PFSK-1 (cell line): ENCODE data around the gene ABHD15.

Experiments used
- FOXP2 ChIP-seq: optimal IDR thresholded peaks from 2 replicates; pipeline ENCODE3; 2011; ENCODE audit warnings: borderline replicate concordance, control low read depth, inconsistent platforms; ENCODE audit not compliant: insufficient read depth; ENCODE audit errors: extremely low read length, extremely low read depth
- POLR2AphosphoS5 ChIP-seq: IDR thresholded peaks from 2 replicates; pipeline ENCODE4 v1.6.1; 2012; ENCODE audit warnings: low read depth, mild to moderate bottlenecking, control low read depth, low read length, moderate library complexity
- SIN3A ChIP-seq: IDR thresholded peaks from 2 replicates; pipeline ENCODE4 v1.6.1; 2012; ENCODE audit warnings: mild to moderate bottlenecking, low read length, moderate library complexity, borderline replicate concordance; ENCODE audit not compliant: insufficient read depth
- TAF1 ChIP-seq: IDR thresholded peaks from 2 replicates; pipeline ENCODE4 v1.6.1; 2012; ENCODE audit warnings: low read length, control low read depth, borderline replicate concordance; ENCODE audit not compliant: insufficient read depth
- TF ChIP-seq, protein P1 (sequence below), 2 experiments: IDR thresholded peaks; 2 replicates each; pipeline versions ENCODE4 v1.6.1 to v1.8.0; 2011 to 2012; ENCODE audit warnings: low read depth in 2 of 2, low read length in 2 of 2, control low read depth in 1 of 2, inconsistent platforms in 1 of 2, mild to moderate bottlenecking in 1 of 2, moderate library complexity in 1 of 2; ENCODE audit not compliant: insufficient read depth in 1 of 2

Gene ABHD15

DNA sequence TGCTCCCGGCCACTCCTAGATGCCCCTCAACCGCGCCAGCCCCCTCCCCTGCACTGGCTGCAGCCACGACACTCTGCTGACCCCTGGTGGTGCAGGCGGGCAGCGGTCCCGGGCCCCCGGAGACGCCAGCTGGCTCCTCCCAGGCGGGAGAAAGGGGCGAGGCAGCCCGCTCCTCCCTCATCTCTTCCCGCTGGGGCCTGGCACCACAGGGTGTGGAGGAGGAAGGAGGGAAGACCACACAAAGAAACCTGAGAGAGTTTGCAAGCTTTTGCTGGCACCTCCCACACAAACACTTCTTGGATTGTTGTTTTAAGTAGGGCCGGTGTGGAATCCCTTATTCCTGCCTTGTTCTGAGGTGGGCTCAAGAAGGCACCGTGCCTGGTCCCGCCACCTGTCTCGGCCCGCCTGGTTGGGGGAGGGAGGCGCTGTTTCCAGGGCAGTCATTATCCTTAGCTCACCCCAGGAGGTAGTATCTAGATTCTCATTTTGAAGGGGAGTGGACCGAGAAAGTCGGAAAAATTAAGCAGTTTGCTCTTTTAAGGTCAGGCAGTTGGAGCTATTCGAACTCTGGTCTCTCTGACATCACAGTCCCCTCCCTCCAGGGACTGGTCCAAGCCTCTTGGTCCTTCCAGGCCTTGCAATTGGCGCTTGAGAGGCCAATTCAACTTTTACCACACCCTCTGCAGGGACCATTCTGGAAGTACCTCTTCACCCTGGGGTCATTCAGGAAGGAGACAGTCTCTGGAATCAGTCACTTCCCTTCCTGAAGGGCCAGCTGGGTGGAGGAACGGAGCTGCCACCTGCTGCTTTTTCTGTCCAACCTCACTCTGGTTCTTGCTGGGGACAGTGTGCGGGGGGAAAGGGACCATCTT lies 25.1 kb upstream of the ABHD15 start:
- no peak for TF ChIP-seq FOXP2
- TF ChIP-seq SIN3A = peak; percentile 29; the same call in 1 of the 2 replicates
- peak; percentile 55; the same call in 1 of the 2 replicates for TF ChIP-seq POLR2AphosphoS5
- no peak for TF ChIP-seq TAF1
- TF ChIP-seq, protein P1, sequence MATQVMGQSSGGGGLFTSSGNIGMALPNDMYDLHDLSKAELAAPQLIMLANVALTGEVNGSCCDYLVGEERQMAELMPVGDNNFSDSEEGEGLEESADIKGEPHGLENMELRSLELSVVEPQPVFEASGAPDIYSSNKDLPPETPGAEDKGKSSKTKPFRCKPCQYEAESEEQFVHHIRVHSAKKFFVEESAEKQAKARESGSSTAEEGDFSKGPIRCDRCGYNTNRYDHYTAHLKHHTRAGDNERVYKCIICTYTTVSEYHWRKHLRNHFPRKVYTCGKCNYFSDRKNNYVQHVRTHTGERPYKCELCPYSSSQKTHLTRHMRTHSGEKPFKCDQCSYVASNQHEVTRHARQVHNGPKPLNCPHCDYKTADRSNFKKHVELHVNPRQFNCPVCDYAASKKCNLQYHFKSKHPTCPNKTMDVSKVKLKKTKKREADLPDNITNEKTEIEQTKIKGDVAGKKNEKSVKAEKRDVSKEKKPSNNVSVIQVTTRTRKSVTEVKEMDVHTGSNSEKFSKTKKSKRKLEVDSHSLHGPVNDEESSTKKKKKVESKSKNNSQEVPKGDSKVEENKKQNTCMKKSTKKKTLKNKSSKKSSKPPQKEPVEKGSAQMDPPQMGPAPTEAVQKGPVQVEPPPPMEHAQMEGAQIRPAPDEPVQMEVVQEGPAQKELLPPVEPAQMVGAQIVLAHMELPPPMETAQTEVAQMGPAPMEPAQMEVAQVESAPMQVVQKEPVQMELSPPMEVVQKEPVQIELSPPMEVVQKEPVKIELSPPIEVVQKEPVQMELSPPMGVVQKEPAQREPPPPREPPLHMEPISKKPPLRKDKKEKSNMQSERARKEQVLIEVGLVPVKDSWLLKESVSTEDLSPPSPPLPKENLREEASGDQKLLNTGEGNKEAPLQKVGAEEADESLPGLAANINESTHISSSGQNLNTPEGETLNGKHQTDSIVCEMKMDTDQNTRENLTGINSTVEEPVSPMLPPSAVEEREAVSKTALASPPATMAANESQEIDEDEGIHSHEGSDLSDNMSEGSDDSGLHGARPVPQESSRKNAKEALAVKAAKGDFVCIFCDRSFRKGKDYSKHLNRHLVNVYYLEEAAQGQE (IDR thresholded peaks at IDR 0.05; ENCODE audit: insufficient read depth in 1 of 2, low read depth in 2 of 2, low read length in 2 of 2) = 0 out of 4 replicates have a peak, but pooled peaks of 1 of the 2 experiments have one; percentile 16

DNA sequence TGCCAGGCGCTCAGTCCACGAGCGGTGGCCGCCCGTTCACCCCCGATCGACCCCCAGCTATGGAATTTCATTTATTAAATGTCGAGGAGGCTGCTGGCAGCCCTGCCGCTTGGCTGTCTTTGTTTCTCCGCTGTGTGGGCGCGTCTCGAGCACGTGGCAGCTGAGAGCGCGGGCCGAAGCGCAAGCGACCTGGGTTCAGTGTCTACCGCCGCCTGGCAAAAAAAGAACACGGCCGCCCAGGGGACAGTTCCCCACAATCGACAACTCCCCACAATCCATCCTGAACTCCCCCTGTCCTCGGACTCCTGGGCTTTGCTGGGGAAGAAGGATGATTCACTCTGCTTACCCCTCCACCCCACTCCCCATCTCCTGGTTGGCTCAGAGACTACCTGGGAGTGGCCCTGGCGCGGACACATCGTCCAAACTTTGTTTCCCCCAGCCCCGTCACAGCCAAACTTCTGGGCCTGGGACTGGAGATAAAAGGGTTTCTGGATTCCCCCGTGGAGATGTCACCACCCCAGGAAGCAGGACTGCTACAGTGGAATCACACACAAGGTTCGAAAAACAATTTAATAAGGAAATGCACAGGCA lies 24.4 kb upstream of the ABHD15 start:
- no peak for TF ChIP-seq TAF1
- no peak for TF ChIP-seq FOXP2
- no peak for TF ChIP-seq POLR2AphosphoS5
- TF ChIP-seq, protein P1 (IDR thresholded peaks at IDR 0.05; ENCODE audit: insufficient read depth in 1 of 2, low read depth in 2 of 2, low read length in 2 of 2) = no peak
- TF ChIP-seq SIN3A = no peak

DNA sequence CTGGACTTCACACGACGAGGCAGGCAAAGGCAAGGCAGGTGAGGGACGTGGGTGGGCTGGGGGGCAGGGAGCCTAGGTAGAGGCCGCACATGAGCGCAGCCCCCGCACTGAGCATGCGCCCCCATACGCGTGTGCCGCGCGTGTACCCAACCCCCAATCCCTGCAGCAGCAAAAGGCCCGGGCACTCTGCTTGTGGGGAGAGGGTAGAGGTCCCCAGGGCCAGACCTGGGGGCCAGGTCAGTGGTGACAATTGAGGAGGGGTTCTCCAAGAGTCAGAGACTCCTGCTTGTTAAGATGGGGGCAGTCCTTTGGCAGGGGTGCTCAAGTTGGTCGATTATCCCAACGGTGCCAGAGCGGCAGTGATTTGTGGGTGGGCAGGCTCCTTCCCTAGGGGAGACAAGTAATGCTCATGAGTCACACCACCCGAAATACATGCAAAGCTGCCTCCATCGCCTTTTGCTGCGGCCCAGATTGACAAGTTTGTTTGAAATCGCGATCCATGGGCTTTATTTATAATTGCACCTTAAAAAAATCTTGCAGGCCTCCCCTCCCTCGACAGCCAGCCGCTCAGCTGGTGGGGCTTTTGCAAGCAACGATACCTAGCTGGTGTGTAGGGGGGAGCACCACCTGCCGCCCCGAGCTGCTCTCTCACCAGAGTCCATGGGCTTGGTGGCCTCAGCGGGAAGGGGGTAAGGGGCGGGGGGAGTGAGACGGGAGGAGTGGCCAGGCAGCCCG lies 23.7 kb upstream of the ABHD15 start:
- TF ChIP-seq, protein P1 (IDR thresholded peaks at IDR 0.05; ENCODE audit: insufficient read depth in 1 of 2, low read depth in 2 of 2, low read length in 2 of 2) = no peak
- TF ChIP-seq FOXP2 (no peak), POLR2AphosphoS5 (no peak), TAF1 (no peak), SIN3A (no peak)

GRCh38 chr17:29589524-29590410 lies 22.9 kb upstream of the ABHD15 start, which contains the start of gene GIT1:
Gene GIT1 (minus strand): TSS chr17:29589648. CDS start chr17:29589378, 270 bp downstream.
- TF ChIP-seq TAF1 (0 out of 2 replicates have a peak, but pooled peaks have one; percentile 5), SIN3A (no peak)
- TF ChIP-seq, protein P1 (IDR thresholded peaks at IDR 0.05; ENCODE audit: insufficient read depth in 1 of 2, low read depth in 2 of 2, low read length in 2 of 2) = peak in 1 of 2 experiments; percentile 53; a peak in 2 of 4 replicates
